Activated CD8-positive, alpha-beta T cell treated with anti-CD3 and anti-CD28 coated beads for 36 hours (primary cell): ENCODE measurements around the gene ARFIP2. TPM values are rescaled to one million over a fixed set of nuclear protein-coding genes. Genes with fewer than 3 reads are reported as not detected.
A peak's percentile ranks its signal among the peaks of the same experiment; 100 is the strongest.

Experiments
- ATAC-seq: fragments of 200-7000 bp; cut with Tn5 transposase; one replicate; pipeline ENCODE4 v1.10.0; 2021; ENCODE audit warnings: mild to moderate bottlenecking, moderate library complexity
- CTCF ChIA-PET: fragments of 350-600 bp; sonication (Branson Sonifier 250); formaldehyde crosslinking; loops from one replicate; lab custom pipeline; 2021; ENCODE audit warnings: antibody characterized with exemption; lab: Charles Lee
- POLR2A ChIA-PET: fragments of 350-600 bp; sonication (Branson Sonifier 250); formaldehyde crosslinking; loops from one replicate; lab custom pipeline; 2021; ENCODE audit warnings: antibody characterized with exemption; lab: Charles Lee
- DNase-seq: peaks from one replicate; pipeline ENCODE4 v3.0.0-alpha.2; 2020
- H3K27ac Mint-ChIP-seq: one replicate; pipeline ENCODE4 v1.8.0; 2021; ENCODE audit warnings: mild to moderate bottlenecking, mixed read lengths
- H3K27me3 Mint-ChIP-seq: one replicate; pipeline ENCODE4 v1.8.0; 2021; ENCODE audit warnings: mixed read lengths
- H3K36me3 Mint-ChIP-seq: one replicate; pipeline ENCODE4 v1.8.0; 2021; ENCODE audit warnings: low read depth, mixed read lengths
- H3K4me1 Mint-ChIP-seq: one replicate; pipeline ENCODE4 v1.8.0; 2021; ENCODE audit warnings: low read depth, mixed read lengths
- H3K4me3 Mint-ChIP-seq: one replicate; pipeline ENCODE4 v1.8.0; 2021; ENCODE audit warnings: mild to moderate bottlenecking, moderate library complexity, mixed read lengths
- H3K9me3 Mint-ChIP-seq: one replicate; pipeline ENCODE4 v1.8.0; 2021; ENCODE audit warnings: mixed read lengths
- intact Hi-C: fragments of 100-400 bp; cut with micrococcal nuclease; formaldehyde crosslinking; loops from one replicate; pipeline ENCODE4 v1.10.0; 2022
- total RNA-seq, 2 experiments: library from RNA; stranded (reverse); gene quantifications; one replicate each; pipeline ENCODE4 v1.2.3, GENCODE V29; 2021
- TF ChIP-seq, protein P1 (sequence below): fragments of 200-600 bp; IDR thresholded peaks from one replicate; pipeline ENCODE4 v1.8.0; 2022; ENCODE audit warnings: antibody characterized with exemption, mild to moderate bottlenecking

ARFIP2 gene
- total RNA-seq, 2 experiments from 2014 or later, result 36.9 to 38.3 TPM

DNA sequence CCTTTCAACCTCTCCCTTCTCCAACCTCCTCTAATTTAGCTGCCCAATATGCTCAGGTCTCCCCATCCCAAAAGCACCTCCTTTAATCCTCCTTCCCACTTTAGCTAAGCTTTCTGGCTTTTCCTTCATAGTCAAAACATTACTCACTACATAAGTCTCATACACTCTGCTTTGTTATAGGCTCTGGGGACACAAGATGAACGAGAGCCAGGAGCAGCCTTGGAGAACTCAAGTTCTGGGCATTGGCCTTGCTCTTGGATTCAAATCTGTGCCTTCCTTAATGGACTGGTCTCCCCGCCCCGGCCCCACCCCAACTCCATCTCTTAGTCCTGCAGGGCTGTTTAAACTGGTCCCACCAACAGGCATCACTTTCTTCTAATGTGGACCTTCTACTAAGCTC lies 28.9 kb downstream of the ARFIP2 start:
- Mint-ChIP-seq H3K4me3 (no peak overlapping the region), H3K36me3 (no peaks in the 10 kb centered on the region), H3K27me3 (no peaks in the 10 kb centered on the region), H3K4me1 (no peaks in the 10 kb centered on the region), H3K9me3 (no peaks in the 10 kb centered on the region), H3K27ac (no peak overlapping the region)
- ChIA-PET POLR2A (no interaction called here), CTCF (interaction anchor here (1.0 to 5.1 kb wide), 5 partner anchors 8 to 90 kb away, joined by 3 to 42 read pairs (median 5); no protein-coding TSS in a partner anchor)
- DNase-seq (no peak), ATAC-seq (no peak)
- intact Hi-C loops, result no loop called here
- TF ChIP-seq, protein P1, sequence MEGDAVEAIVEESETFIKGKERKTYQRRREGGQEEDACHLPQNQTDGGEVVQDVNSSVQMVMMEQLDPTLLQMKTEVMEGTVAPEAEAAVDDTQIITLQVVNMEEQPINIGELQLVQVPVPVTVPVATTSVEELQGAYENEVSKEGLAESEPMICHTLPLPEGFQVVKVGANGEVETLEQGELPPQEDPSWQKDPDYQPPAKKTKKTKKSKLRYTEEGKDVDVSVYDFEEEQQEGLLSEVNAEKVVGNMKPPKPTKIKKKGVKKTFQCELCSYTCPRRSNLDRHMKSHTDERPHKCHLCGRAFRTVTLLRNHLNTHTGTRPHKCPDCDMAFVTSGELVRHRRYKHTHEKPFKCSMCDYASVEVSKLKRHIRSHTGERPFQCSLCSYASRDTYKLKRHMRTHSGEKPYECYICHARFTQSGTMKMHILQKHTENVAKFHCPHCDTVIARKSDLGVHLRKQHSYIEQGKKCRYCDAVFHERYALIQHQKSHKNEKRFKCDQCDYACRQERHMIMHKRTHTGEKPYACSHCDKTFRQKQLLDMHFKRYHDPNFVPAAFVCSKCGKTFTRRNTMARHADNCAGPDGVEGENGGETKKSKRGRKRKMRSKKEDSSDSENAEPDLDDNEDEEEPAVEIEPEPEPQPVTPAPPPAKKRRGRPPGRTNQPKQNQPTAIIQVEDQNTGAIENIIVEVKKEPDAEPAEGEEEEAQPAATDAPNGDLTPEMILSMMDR, result no peak

DNA sequence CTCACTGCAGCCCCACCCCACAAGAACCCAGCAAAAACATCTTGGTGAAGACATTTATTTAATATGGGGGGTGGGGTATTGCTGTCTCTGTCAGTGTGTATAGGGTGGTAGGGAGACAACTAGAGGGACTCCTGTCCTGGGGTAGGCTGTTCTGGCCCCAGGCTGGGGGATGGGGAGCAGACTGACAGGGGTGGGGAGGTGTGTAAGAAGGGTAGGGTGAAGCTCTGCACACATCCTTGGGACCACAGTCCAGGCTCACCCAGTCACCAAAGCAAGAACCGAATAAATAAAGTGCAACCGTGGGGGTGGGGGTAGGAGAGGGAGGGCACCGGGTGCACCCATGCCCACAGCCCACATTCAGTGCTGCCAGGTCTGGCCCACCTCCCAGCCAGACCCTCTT lies 32.6 kb downstream of the ARFIP2 start:
- ATAC-seq, result no peak
- Mint-ChIP-seq H3K27me3 (no peaks in the 10 kb centered on the region), H3K9me3 (no peaks in the 10 kb centered on the region), H3K36me3 (no peaks in the 10 kb centered on the region), H3K4me1 (no peaks in the 10 kb centered on the region), H3K27ac (no peak overlapping the region), H3K4me3 (no peak overlapping the region)
- CTCF ChIA-PET, result interaction anchor here (1.6 to 14.5 kb wide), 3 partner anchors 8 to 71 kb away, joined by 4 to 652 read pairs (median 7); partner anchors contain the start of gene HPX
- TF ChIP-seq, protein P1, result no peak
- DNase-seq, result no peak
- intact Hi-C loops, result no loop called here
- POLR2A ChIA-PET, result interaction anchor here (1.5 to 1.7 kb wide), 2 partner anchors 34 to 69 kb away, joined by 3 to 5 read pairs; no protein-coding TSS in a partner anchor

DNA sequence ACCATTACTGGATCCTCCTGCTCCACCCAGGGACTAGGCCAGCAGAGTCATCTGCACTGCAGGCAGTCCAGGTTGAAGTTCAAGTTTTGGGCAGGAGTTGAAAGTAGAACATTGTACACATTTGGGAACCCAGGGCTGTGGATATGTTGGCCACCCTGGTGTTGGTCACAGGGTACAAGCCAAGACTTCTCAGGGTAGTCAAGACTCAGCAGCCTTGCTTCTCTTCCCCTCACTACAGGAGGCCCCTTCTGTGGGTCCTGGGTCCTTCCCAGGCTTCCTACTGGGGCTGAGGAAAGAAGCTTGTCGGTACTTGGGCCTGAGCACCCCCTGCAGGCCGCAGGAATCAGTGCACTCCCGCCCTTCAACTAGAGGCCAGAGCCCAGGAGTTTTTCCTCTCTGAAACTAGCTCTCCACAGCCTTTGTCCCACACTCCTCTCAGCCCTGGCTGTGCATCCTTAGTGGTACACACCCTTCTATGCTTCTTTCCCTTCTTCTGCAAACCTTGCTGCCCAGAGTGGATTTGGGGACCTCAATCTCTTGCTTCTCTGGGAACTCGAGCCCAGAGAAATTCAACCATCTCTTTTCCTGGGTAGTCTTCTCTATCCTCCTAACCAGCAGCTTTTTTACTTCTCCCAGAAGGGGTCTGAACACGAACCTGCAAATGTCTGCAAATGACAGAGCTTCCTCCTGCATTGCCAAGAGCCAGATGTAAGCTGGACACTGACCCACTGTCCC lies 37.7 kb downstream of the ARFIP2 start:
- intact Hi-C loops, result loop anchor here (1.0 kb wide), 1 partner anchor 64 kb away; no protein-coding TSS in a partner anchor
- DNase-seq (peak; percentile 67), ATAC-seq (peak; percentile 90)
- TF ChIP-seq, protein P1, result peak; percentile 96
- ChIA-PET CTCF (interaction anchor here (0.6 to 14.5 kb wide), 51 partner anchors 10 to 765 kb away, joined by 3 to 652 read pairs (median 6); partner anchors contain the start of genes APBB1, ARFIP2, SMPD1 and TIMM10B), POLR2A (interaction anchor here (1.0 to 1.3 kb wide), 4 partner anchors 24 to 64 kb away, joined by 3 to 5 read pairs (median 4); partner anchors contain the start of gene SMPD1)
- Mint-ChIP-seq H3K36me3 (no peaks in the 10 kb centered on the region), H3K4me1 (no peaks in the 10 kb centered on the region), H3K4me3 (no peak overlapping the region), H3K27me3 (no peaks in the 10 kb centered on the region), H3K27ac (no peak overlapping the region), H3K9me3 (no peaks in the 10 kb centered on the region)

DNA sequence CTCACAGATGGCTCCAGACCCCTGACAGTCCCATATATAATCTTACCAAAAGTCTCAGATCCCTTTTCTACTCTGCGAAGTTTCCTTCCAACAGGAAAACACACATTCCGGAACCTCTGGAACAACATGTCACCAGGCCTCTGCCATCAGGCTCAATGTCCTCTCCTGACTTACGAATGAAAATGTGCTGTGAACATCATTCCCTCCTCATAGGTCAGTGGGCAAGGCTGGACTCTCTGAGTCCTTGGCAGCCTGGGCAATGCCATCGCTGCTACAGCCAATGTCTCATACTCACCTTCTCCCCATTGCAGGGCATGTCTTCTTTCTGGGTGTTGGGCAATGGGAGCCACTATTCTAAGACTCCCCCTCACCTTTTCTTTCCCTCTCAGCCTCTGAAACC lies 38.7 kb downstream of the ARFIP2 start:
- Mint-ChIP-seq H3K27me3 (no peaks in the 10 kb centered on the region), H3K27ac (no peak overlapping the region), H3K9me3 (no peaks in the 10 kb centered on the region), H3K36me3 (no peaks in the 10 kb centered on the region), H3K4me3 (no peak overlapping the region), H3K4me1 (no peaks in the 10 kb centered on the region)
- TF ChIP-seq, protein P1, result no peak
- ChIA-PET CTCF (interaction anchor here (0.7 to 14.5 kb wide), 19 partner anchors 9 to 125 kb away, joined by 3 to 652 read pairs (median 13); partner anchors contain the start of gene APBB1), POLR2A (interaction anchor here (1.3 kb wide), 1 partner anchor 37 kb away, joined by 4 read pairs; no protein-coding TSS in a partner anchor)
- intact Hi-C loops, result no loop called here
- no peak for ATAC-seq
- no peak for DNase-seq
